GM21786 (cell line): ENCODE results near the gene SMAD5.

Experiments used
- ATAC-seq: cut with Tn5 transposase; IDR thresholded peaks from one replicate; pipeline ENCODE4 v1.9.1; 2021; ENCODE audit not compliant: unreplicated experiment

The SMAD5 gene

GRCh38 chr5:136194576-136194975 is 61.9 kb downstream of the SMAD5 start:
- no peak for ATAC-seq

- ATAC-seq: no peak
Measured at GRCh38 chr5:136195971-136196820, 63.6 kb downstream of the SMAD5 start.

GRCh38 chr5:136197462-136198142 is 65.0 kb downstream of the SMAD5 start:
- no peak for ATAC-seq

DNA sequence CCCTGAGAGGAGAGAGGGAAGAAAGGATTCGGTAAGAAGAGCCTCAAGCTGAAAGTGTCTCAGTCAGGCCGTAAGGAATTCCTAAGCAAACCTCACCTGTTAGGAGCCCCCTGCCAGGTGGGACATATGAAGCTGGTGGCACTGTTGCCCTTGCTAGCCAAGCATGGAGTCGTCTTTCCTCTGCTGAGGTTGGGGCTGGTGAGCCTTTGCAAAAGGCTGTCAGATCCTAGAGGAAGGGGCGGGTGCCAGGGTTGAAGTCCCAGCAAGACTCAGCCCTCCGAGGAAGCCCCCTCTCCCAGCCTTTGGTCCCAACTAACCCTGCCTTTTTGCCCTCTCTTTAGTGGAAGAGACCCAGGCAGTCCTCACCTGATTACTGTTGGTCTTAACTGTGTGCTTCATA is 65.8 kb downstream of the SMAD5 start:
- ATAC-seq: no peak

DNA sequence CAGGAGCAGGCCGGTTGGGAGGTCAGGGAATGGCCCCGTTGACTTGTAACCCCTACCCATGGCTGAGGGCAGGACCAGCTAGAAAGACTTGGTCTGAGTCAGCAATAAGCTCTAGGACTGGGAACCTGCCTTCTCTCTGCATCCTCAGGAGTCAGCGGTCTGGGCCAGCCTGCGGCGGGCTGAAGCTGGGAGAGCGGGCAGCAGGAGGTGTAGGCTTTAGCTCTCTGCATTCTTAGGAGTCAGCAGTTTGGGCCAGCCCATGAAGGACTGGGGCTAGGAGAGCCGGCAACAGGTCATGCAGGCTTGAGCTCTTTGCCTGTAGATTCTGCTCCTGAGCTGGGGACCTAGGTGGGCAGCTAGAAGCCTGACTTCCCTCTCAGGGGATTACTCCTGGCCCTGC is 66.8 kb downstream of the SMAD5 start:
- ATAC-seq: no peak

- no peak for ATAC-seq
Measured at GRCh38 chr5:136200130-136200529, 67.5 kb downstream of the SMAD5 start.

GRCh38 chr5:136200761-136201160 is 68.1 kb downstream of the SMAD5 start:
- ATAC-seq: no peak

GRCh38 chr5:136201870-136202269 is 69.2 kb downstream of the SMAD5 start:
- no peak for ATAC-seq

DNA sequence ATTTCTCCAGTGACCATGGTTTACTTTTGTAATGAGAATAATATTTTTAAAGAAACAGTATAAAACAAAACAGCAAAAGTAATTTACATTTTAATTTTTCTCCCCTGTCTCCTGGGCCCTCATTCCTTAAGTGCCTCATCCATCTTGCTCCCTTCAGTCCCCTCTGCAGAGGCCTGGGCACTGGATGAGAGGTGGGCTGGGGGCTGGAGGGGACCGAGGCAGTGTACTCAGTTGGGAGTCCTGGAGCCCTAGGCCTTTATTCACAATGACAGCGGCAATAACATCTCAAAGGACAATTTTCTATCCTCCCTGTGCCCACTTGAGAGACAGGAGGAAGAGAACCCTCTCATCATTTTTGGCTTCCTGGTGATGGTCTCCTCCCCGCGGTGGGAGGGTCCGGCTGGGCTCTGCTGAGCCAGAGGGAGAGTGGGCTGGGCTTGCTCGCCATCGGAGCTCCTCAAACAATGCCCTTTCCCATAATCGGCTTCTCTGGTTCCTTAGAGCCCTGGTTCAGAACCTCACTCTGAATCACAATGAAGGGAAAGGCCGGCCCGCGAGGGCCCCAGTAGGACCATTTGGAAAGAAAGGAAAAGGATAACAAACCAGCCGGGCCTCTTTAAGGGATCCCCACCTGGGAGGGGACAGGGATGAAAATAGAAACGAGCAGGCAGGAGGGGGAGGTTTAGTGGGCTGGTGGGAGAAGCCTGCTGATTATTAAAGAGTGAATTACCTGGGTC is 70.0 kb downstream of the SMAD5 start:
- ATAC-seq: no peak

DNA sequence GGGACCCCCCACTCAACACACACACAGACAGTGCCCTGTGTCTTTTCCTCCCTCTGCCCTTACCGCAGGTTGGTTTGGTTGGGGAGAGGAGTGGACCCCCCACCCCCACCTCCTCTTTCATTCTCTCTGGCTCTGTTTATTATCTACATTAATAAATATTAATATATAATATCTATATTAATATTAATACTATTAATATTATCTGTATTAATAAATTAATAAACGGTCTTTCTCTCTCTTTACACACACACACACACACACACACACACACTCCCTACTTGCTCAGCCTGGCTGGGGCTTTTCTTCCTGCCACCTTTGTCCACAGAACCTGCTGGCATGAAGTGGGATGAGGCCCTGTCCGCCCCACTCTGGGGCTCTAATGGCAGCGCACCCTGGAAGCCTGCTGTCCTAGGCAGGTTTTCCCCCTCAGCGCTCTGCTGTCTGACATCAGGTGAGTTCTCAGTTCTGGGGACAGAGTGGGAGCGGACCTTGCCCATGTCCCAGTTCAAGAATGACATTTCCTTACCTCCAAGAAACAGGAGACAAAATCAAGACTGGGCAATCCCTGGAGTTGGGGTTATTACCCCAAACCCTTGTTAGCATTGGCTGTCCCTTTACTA is 70.8 kb downstream of the SMAD5 start:
- ATAC-seq: no peak

DNA sequence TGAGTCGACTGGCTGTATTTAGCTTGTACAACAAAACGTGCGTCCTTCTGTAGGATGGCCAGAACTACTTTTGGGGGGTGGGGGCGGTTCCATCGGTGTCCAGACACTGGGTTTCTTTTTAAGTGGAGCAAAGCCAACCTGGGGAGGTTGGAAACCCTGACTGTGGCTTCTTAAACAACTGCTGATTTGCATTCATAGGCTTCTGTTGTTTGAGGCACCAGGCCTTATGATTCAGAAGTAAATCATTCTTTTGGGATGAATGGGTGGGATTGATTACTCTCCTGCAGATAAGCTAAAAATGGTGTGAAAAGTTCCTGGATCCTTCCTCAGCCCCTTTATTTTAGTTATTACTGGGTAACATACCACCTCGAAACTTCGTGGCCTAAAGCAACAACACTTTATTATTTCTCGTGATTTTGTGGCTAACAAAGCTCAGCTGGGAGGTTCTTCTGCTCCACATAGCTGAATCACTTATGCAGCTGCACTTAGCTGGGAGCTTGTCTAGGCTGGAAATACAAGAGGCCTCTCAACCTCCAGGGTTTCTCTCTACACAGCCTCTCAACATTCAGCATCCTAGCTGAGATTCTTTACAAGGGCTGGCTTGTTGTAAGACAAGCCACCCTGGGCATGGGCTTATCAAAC is 72.5 kb downstream of the SMAD5 start:
- no peak for ATAC-seq

DNA sequence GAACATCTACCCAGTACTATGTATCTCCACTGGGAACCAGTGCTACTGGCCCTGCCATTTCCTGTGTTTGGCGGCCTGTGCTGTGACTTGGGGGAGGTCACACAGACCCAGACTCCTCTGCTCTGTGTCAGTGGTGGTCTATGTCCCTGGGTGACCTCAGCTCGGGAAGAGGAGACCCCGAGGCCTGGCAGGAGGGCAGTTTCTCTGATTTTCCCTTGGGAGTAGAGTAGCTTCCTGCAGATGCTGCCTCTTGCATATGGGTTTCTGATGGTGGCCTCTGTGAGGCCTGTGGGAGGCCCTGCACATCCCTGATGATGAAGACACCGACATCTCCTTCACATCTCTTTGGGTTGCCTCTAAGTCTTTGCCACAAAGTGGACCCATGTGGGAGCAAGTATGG is 73.3 kb downstream of the SMAD5 start:
- ATAC-seq: no peak

DNA sequence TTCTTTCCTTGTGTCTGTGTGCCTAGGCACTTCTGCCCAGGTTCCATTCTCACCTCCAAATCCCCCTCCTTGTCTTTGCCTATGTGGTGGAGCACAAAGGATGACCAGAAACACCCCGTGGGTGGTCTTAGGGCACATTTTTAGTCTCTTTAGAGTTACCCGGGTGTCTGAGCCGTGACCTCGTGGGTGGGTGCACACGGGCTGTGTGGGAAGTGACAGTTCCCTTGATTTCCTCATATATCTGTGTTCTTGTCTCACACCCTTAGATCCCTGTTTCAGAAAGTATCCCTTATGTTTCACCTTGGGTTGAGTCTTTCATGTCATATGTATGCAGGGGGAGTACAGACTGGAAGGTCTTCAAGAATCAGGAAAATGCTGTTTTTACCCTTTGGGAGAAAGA is 73.7 kb downstream of the SMAD5 start:
- ATAC-seq: no peak

DNA sequence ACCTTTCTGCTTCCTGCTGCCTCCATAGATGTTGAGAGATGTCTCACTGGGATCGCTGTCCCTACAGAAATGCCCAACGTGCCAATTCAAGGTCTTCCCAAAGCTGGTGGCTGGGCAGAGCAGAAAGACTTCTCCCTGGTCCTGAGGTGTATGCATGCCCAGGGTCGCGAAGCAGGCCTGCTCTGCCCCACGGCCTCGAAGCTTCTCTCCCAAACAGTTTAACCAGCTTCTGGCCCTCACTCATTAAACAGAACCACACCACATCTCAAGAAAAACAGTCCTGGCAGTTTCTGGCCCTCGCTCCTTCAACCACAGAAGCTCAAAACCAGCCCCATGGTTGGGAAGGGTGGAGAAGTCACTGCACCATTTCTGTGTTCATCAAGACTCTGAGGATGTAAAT is 75.0 kb downstream of the SMAD5 start:
- no peak for ATAC-seq

DNA sequence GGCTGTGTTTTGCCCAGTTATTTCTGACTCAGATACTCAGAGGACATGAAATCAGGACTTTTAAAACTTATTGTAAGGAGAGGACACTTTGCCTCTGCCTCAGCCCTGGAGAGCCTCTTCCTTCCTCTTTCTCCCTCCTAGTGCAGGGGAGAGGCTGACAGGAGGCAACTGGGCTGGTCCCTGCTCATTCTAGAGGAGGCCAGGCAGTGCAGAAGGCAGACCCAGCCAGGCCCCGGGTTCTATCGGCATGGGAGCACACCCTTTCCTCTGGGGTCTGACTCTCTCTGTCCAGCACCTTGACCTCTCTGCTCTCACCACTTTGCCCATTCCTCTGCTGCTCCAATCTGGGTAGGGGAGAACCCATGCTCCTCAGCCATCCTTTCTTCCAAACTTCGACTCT is 76.3 kb downstream of the SMAD5 start:
- no peak for ATAC-seq

GRCh38 chr5:136209346-136209910 is 76.8 kb downstream of the SMAD5 start:
- no peak for ATAC-seq

DNA sequence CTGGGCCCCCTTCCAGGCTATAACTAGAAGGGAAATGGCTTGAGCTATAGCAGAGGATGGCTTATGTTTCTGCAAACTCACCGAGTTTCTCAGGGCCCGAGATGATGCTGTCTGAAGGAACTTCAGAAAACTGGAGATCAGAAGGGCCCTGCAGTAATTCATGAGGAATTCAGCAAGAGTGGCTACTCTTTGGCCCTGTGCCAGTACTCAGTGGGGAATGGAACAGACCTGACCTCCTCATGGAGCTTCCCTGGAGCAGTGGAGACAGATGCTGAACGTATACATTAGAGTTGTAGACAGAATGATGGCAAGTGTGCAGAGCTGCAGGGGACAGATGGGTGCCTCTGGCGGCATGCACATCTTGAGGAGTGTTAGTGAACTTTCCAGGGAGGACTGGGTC is 77.6 kb downstream of the SMAD5 start:
- ATAC-seq: no peak

DNA sequence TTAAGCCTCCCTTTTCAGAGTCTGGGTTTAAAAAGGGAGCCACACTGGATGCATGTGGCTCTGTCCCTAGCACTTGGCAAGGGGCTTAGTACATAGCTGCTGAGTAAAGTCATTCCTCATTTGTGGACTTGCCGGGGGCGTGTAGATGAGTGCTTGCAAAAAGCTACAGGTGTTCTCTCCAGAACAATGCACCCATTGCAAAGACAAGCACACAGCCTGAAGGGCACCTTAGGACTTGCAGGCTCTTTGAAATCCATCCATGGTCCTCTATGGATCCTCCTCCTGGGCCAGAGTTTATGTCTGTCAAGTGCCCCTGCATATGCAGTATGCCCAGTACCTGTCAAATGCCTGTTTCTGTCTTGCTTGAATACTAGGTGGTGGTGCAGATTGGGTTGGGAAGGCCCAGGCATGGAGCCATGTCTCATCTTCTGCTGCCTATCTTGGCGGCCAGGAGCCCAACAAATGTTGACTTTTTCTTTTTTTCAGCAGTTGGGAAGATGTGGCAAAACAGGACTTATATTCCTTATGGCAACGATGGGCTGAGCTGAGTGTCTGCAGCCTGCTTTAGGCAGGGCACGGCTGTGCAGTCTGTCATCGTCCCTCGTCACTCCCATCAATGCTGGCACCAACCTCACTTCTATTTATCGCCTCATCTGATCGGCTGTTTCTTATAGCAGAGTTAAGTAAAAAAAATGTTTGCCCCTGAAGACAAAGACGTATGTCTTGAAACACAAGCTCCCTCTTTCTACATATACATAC is 78.8 kb downstream of the SMAD5 start:
- ATAC-seq: no peak

DNA sequence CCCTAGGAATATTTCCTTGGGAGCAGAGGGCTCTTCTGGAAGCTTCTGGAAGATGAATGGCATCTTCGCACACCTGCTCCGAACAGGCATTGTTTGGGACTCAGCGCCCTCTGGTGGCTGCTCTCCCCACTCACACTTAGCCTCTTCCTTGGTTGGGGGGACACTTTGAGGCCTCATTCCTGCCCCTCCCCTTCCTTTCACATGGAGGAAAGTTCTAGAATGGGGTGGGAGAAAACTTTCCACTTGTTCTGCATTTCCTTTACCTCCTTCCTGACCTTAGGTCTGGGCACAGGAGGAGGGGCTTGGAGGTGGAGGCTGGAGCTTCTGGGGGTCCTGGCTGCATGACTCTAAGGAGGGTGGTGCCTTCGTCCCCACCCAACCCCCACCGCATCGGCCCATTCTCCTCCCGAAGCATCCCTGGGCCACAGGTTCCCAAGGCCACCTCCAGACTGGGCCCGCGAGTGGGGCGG is 79.6 kb downstream of the SMAD5 start:
- ATAC-seq: no peak
